Measurements from ENCODE around the gene SGCA.

Gene SGCA

DNA sequence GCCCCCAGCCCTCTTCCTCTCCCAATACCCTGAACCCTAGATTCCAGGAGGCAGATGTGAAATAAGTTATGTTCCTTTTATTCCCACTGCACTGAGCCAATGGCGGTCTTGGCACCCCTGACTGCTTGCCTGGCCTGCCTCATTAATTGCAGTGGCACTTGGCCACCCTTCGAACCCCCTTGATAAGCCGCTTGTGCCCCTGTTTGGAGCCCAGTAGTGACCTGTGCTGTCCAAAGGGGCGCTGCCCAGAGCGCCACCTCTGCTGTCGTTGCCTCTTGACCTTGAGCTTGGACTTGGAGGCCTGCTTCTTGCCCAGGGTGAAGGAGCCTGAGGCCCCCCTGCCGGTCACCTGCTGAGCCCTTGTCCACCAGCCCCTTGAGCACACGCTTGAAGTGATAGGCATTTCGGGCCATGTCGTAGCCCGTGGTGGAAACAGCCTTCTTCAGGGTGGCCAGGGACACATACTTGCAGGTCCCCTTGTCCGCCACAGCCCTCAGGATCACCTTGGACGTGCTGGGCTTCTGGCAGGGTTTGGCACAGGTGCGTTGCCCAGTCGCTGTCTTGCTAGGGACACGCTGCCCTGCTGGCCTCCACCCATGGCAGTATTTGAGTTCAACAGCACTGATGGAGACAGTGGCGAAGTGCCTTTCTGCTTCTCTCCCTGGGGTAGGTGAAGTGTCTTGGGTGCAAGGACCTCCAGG lies 5.7 kb downstream of the SGCA start:
- POLR2A ChIA-PET = interaction anchor here (1.6 to 44.9 kb wide), 2 partner anchors 94 to 119 kb away, joined by 9 to 2316 read pairs; partner anchors contain the start of gene TMEM92
- no peak for DNase-seq (ENCODE audit: low read depth, low spot score)
- H3K4me3 ChIP-seq (ENCODE audit: low read depth, low read length) = no peak overlapping the region
- CTCF ChIA-PET = interaction anchor here (1.4 to 15.2 kb wide), 5 partner anchors 10 to 124 kb away, joined by 4 to 455 read pairs (median 44); partner anchors contain the start of gene TMEM92
- no peak for TF ChIP-seq CTCF (IDR thresholded peaks at IDR 0.05; ENCODE audit: insufficient read depth, low read length, missing control alignments)

- DNase-seq (ENCODE audit: low read depth, low spot score) = no peak
- ChIA-PET CTCF (interaction anchor here (1.0 to 15.2 kb wide), 5 partner anchors 11 to 123 kb away, joined by 4 to 455 read pairs (median 44); partner anchors contain the start of gene TMEM92), POLR2A (interaction anchor here (0.6 to 44.9 kb wide), 6 partner anchors 11 to 126 kb away, joined by 3 to 2316 read pairs (median 8); partner anchors contain the start of genes COL1A1 and TMEM92)
- no peak for TF ChIP-seq CTCF (IDR thresholded peaks at IDR 0.05; ENCODE audit: insufficient read depth, low read length, missing control alignments)
- H3K4me3 ChIP-seq (ENCODE audit: low read depth, low read length) = no peak overlapping the region
Measured at GRCh38 chr17:50172130-50172529, 6.3 kb downstream of the SGCA start.

- ChIA-PET CTCF (interaction anchor here (1.0 to 15.2 kb wide), 9 partner anchors 12 to 122 kb away, joined by 4 to 455 read pairs (median 14); partner anchors contain the start of genes COL1A1, PPP1R9B and TMEM92), POLR2A (interaction anchor here (0.6 to 44.9 kb wide), 13 partner anchors 9 to 126 kb away, joined by 3 to 2316 read pairs (median 8); partner anchors contain the start of genes COL1A1 and TMEM92)
- DNase-seq (ENCODE audit: low read depth, low spot score) = no peak
- H3K4me3 ChIP-seq (ENCODE audit: low read depth, low read length) = no peak overlapping the region
- no peak for TF ChIP-seq CTCF (IDR thresholded peaks at IDR 0.05; ENCODE audit: insufficient read depth, low read length, missing control alignments)
Measured at GRCh38 chr17:50172936-50173334, 7.1 kb downstream of the SGCA start.

GRCh38 chr17:50173335-50173941 lies 7.6 kb downstream of the SGCA start:
- DNase-seq (ENCODE audit: low read depth, low spot score) = no peak
- H3K4me3 ChIP-seq (ENCODE audit: low read depth, low read length) = no peak overlapping the region
- TF ChIP-seq CTCF (IDR thresholded peaks at IDR 0.05; ENCODE audit: insufficient read depth, low read length, missing control alignments) = no peak
- POLR2A ChIA-PET = interaction anchor here (0.8 to 44.9 kb wide), 12 partner anchors 9 to 116 kb away, joined by 4 to 2316 read pairs (median 8); partner anchors contain the start of genes COL1A1 and TMEM92
- CTCF ChIA-PET = interaction anchor here (1.0 to 15.2 kb wide), 10 partner anchors 10 to 122 kb away, joined by 3 to 455 read pairs (median 8); partner anchors contain the start of genes COL1A1, PPP1R9B and TMEM92

- no peak for TF ChIP-seq CTCF (IDR thresholded peaks at IDR 0.05; ENCODE audit: insufficient read depth, low read length, missing control alignments)
- no peak for DNase-seq (ENCODE audit: low read depth, low spot score)
- H3K4me3 ChIP-seq (ENCODE audit: low read depth, low read length) = no peak overlapping the region
- ChIA-PET POLR2A (interaction anchor here (0.8 to 44.9 kb wide), 9 partner anchors 14 to 117 kb away, joined by 3 to 2316 read pairs (median 9); partner anchors contain the start of genes COL1A1 and TMEM92), CTCF (interaction anchor here (1.0 to 15.2 kb wide), 10 partner anchors 9 to 121 kb away, joined by 3 to 455 read pairs (median 8); partner anchors contain the start of genes PPP1R9B, SGCA and TMEM92)
Measured at GRCh38 chr17:50174444-50174843, 8.6 kb downstream of the SGCA start.

Data from AG04449 (cell line).